Measurements from ENCODE around the gene DIPK2B. TPM values are rescaled to one million over a fixed set of nuclear protein-coding genes. Genes with fewer than 3 reads are reported as not detected.

The DIPK2B gene
- total and polyA plus RNA-seq, 9 of the 15 experiments (the other 6 are each of a cell fraction or from before 2014, with no cell fraction given): not detected

- TF ChIP-seq, protein P1, sequence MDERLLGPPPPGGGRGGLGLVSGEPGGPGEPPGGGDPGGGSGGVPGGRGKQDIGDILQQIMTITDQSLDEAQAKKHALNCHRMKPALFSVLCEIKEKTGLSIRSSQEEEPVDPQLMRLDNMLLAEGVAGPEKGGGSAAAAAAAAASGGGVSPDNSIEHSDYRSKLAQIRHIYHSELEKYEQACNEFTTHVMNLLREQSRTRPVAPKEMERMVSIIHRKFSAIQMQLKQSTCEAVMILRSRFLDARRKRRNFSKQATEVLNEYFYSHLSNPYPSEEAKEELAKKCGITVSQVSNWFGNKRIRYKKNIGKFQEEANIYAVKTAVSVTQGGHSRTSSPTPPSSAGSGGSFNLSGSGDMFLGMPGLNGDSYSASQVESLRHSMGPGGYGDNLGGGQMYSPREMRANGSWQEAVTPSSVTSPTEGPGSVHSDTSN (CRISPR knock-in tag; IDR thresholded peaks at IDR 0.05; ENCODE audit: low read depth): no peak
- TF ChIP-seq, protein P1 (tag; conservative IDR thresholded peaks at IDR 0.05; ENCODE audit: low read depth): no peak
- TF ChIP-seq HMG20B (CRISPR knock-in tag; IDR thresholded peaks at IDR 0.05) (no peak), ZSCAN29 (IDR thresholded peaks at IDR 0.05) (no peak), ZNF507 (tag; conservative IDR thresholded peaks at IDR 0.05) (no peak), TCF7L2 (IDR thresholded peaks at IDR 0.05; ENCODE audit: low read depth, low read length) (no peak), KHSRP (IDR thresholded peaks at IDR 0.05) (no peak), KDM1A (IDR thresholded peaks at IDR 0.05) (no peak), ZNF699 (CRISPR knock-in tag; IDR thresholded peaks at IDR 0.05; ENCODE audit: insufficient replicate concordance) (no peak), MTA3 (IDR thresholded peaks at IDR 0.05; ENCODE audit: borderline replicate concordance) (no peak), EP400 (IDR thresholded peaks at IDR 0.05) (no peak), HMGN3 (IDR thresholded peaks at IDR 0.05; ENCODE audit: borderline replicate concordance, extremely low read depth, insufficient read length, low read depth, low read length) (no peak), ZNF282 (CRISPR knock-in tag; IDR thresholded peaks at IDR 0.05) (no peak)
Measured at GRCh38 chrX:45200741-45201234, at the start of gene DIPK2B (continued).
